ENCODE results near the gene ACSBG1.
"Not testable (repeated sequence)": the region's sequence is repeated elsewhere in the genome, so short reads cannot be mapped to it uniquely, and the experiment has no call there.

ACSBG1 gene

GRCh38 chr15:78167227-78167888, 67.0 kb downstream of the ACSBG1 start:
- peak; percentile 89 for DNase-seq (ENCODE audit: low spot score)

GRCh38 chr15:78164010-78164409, 70.4 kb downstream of the ACSBG1 start:
- DNase-seq (ENCODE audit: low spot score), result no peak

- DNase-seq (ENCODE audit: low spot score), result no peak
Measured at GRCh38 chr15:78162038-78162437, 72.3 kb downstream of the ACSBG1 start.

- no peak for DNase-seq (ENCODE audit: low spot score)
Measured at GRCh38 chr15:78159395-78159794, 75.0 kb downstream of the ACSBG1 start.

GRCh38 chr15:78157203-78157602, 77.2 kb downstream of the ACSBG1 start:
- DNase-seq (ENCODE audit: low spot score), result no peak

- DNase-seq (ENCODE audit: low spot score), result no peak
Measured at GRCh38 chr15:78156653-78157052, 77.7 kb downstream of the ACSBG1 start.

- no peak for DNase-seq (ENCODE audit: low spot score)
Measured at GRCh38 chr15:78155355-78155939, 78.9 kb downstream of the ACSBG1 start.

- DNase-seq (ENCODE audit: low spot score), result no peak
Measured at GRCh38 chr15:78154955-78155354, 79.4 kb downstream of the ACSBG1 start.

GRCh38 chr15:78151075-78151474, 83.3 kb downstream of the ACSBG1 start:
- DNase-seq (ENCODE audit: low spot score), result not testable (repeated sequence)

GRCh38 chr15:78149805-78150751, 84.3 kb downstream of the ACSBG1 start:
- no peak for DNase-seq (ENCODE audit: low spot score)

- peak; percentile 99 for DNase-seq (ENCODE audit: low spot score)
Measured at GRCh38 chr15:78149068-78149804, 85.1 kb downstream of the ACSBG1 start, which contains the start of gene IDH3A. Gene IDH3A (plus strand): TSS chr15:78149362. CDS start chr15:78149404, 42 bp downstream.

- no peak for DNase-seq (ENCODE audit: low spot score)
Measured at GRCh38 chr15:78148392-78149067, 85.8 kb downstream of the ACSBG1 start.

- no peak for DNase-seq (ENCODE audit: low spot score)
Measured at GRCh38 chr15:78147566-78147965, 86.8 kb downstream of the ACSBG1 start.

- DNase-seq (ENCODE audit: low spot score), result no peak
Measured at GRCh38 chr15:78146425-78147154, 87.8 kb downstream of the ACSBG1 start.

GRCh38 chr15:78142332-78142731, 92.0 kb downstream of the ACSBG1 start:
- no peak for DNase-seq (ENCODE audit: low spot score)

- DNase-seq (ENCODE audit: low spot score), result no peak
Measured at GRCh38 chr15:78140292-78140691, 94.1 kb downstream of the ACSBG1 start.

- DNase-seq (ENCODE audit: low spot score), result no peak
Measured at GRCh38 chr15:78139578-78139977, 94.8 kb downstream of the ACSBG1 start.

GRCh38 chr15:78133801-78134200, 100.6 kb downstream of the ACSBG1 start:
- DNase-seq (ENCODE audit: low spot score), result no peak

- DNase-seq (ENCODE audit: low spot score), result peak; percentile 71
Measured at GRCh38 chr15:78131295-78132061, 102.9 kb downstream of the ACSBG1 start, which contains the start of gene CIB2. Gene CIB2 (minus strand): TSS chr15:78131445. CDS start chr15:78131215, 230 bp downstream.
